H1 (cell line): ENCODE data around the gene INPP5A. TPM values are rescaled to one million over a fixed set of nuclear protein-coding genes. Genes with fewer than 3 reads are reported as not detected.

Experiments used
- BACH1 ChIP-seq: IDR thresholded peaks from 2 replicates; pipeline ENCODE4 v1.6.1; 2012; ENCODE audit warnings: low read length, improper control_type of control experiment
- CEBPB ChIP-seq: IDR thresholded peaks from 2 replicates; pipeline ENCODE4 v1.6.1; 2012; ENCODE audit warnings: low read depth, low read length
- CHD1 ChIP-seq: IDR thresholded peaks from 2 replicates; pipeline ENCODE4 v1.6.1; 2012; ENCODE audit warnings: low read depth, low read length, improper control_type of control experiment
- CTBP2 ChIP-seq: IDR thresholded peaks from 2 replicates; pipeline ENCODE4 v1.7.0; 2011; ENCODE audit warnings: borderline replicate concordance, mild to moderate bottlenecking, moderate library complexity, mixed read lengths, low read length; ENCODE audit not compliant: insufficient read depth, insufficient read length
- EP300 ChIP-seq, 2 experiments: IDR thresholded peaks; 1 replicate in 1 of 2; 2 replicates in 1 of 2; pipeline ENCODE4 v1.6.1; 2011 to 2012; ENCODE audit warnings: low read depth in 2 of 2, low read length in 2 of 2, mild to moderate bottlenecking in 2 of 2, borderline replicate concordance in 1 of 2, inconsistent platforms in 1 of 2, moderate library complexity in 1 of 2
- GTF2F1 ChIP-seq: IDR thresholded peaks from 2 replicates; pipeline ENCODE4 v1.6.1; 2012; ENCODE audit warnings: low read depth, low read length, improper control_type of control experiment, borderline replicate concordance
- HDAC2 ChIP-seq, 2 experiments: fragments of 300-600 bp in 1 of 2; sonication (generic) in 1 of 2; IDR thresholded peaks; 2 replicates each; pipeline ENCODE4 v1.6.1; 2011 to 2012; ENCODE audit warnings: low read depth in 2 of 2, low read length in 2 of 2, mild to moderate bottlenecking in 2 of 2, moderate library complexity in 2 of 2, borderline replicate concordance in 1 of 2, inconsistent platforms in 1 of 2
- KDM1A ChIP-seq: fragments of 200-600, 300-600 bp; sonication (generic); IDR thresholded peaks from 2 replicates; pipeline ENCODE4 v1.7.1; 2016; ENCODE audit warnings: mild to moderate bottlenecking, low read length, borderline replicate concordance
- RBBP5 ChIP-seq: IDR thresholded peaks from 2 replicates; pipeline ENCODE4 v1.7.1; 2012; ENCODE audit warnings: low read depth, mild to moderate bottlenecking, inconsistent platforms, low read length, moderate library complexity, borderline replicate concordance
- RXRA ChIP-seq: IDR thresholded peaks from 2 replicates; pipeline ENCODE4 v1.6.1; 2011; ENCODE audit warnings: low read depth, mild to moderate bottlenecking, low read length, moderate library complexity; ENCODE audit not compliant: insufficient read depth
- SIN3A ChIP-seq, 2 experiments: IDR thresholded peaks in 1 of 2; conservative IDR thresholded peaks in 1 of 2; 2 replicates each; pipeline ENCODE4 v1.6.1; 2011 to 2012; ENCODE audit warnings: low read length in 2 of 2, improper control_type of control experiment in 1 of 2, low read depth in 1 of 2, mild to moderate bottlenecking in 1 of 2
- SIRT6 ChIP-seq: IDR thresholded peaks from one replicate; pipeline ENCODE4 v1.7.1; 2012; ENCODE audit warnings: low read length, inconsistent platforms
- SP1 ChIP-seq: IDR thresholded peaks from 2 replicates; pipeline ENCODE4 v1.6.1; 2011; ENCODE audit warnings: low read depth, low read length
- SP4 ChIP-seq: IDR thresholded peaks from 2 replicates; pipeline ENCODE4 v1.6.1; 2012; ENCODE audit warnings: low read length, inconsistent platforms
- TAF1 ChIP-seq: IDR thresholded peaks from 2 replicates; pipeline ENCODE4 v1.6.1; 2011; ENCODE audit warnings: mild to moderate bottlenecking, low read depth, low read length
- TBP ChIP-seq: IDR thresholded peaks from 2 replicates; pipeline ENCODE4 v1.6.1; 2011; ENCODE audit warnings: low read depth, low read length, improper control_type of control experiment
- polyA plus RNA-seq, 7 experiments: library from polyadenylated mRNA; depleted of rRNA in 3 of 7; stranded (reverse) in 5 of 7; unstranded in 2 of 7; fragments of >200 nt in 5 of 7; fragments of 200-250 nt in 2 of 7; gene quantifications; 1 replicate in 5 of 7; 2 replicates in 1 of 7; 4 replicates in 1 of 7; pipeline versions ENCODE4 v1.2.1 to v1.2.3, GENCODE V29; 2011 to 2013; ENCODE audit warnings: missing spikeins in 2 of 7, mixed read lengths in 2 of 7
- total RNA-seq: library from RNA; stranded (reverse); fragmentation: NEBNext Ultra II Directional; extraction: Animal tissue kit (Norgen Biotek cat#: 25700); gene quantifications from 2 replicates; pipeline ENCODE4 v1.2.1, GENCODE V29; 2021
- TF ChIP-seq, protein P1 (sequence below): IDR thresholded peaks from 2 replicates; pipeline ENCODE4 v1.6.1; 2011; ENCODE audit warnings: low read depth, mild to moderate bottlenecking, low read length; ENCODE audit not compliant: insufficient read depth
- TF ChIP-seq, protein P2 (sequence below): IDR thresholded peaks from 2 replicates; pipeline ENCODE4 v1.6.1; 2012; ENCODE audit warnings: inconsistent platforms
- TF ChIP-seq, protein P3 (sequence below): IDR thresholded peaks from 2 replicates; pipeline ENCODE4 v1.6.1; 2012; ENCODE audit warnings: low read length, inconsistent platforms

INPP5A gene
- total and polyA plus RNA-seq, 2 of the 8 experiments (the other 6 are each of a cell fraction or from before 2014, with no cell fraction given), result 19.7 to 27.5 TPM

GRCh38 chr10:132516771-132517725, 20.5 kb upstream of the INPP5A start (continued):
- TF ChIP-seq TBP, result no peak
- peak; percentile 74 for TF ChIP-seq RBBP5
- no peak for TF ChIP-seq SIRT6
- peak in 1 of 2 experiments; percentile 39; a peak in 1 of 3 replicates for TF ChIP-seq EP300 (IDR thresholded peaks at IDR 0.05; ENCODE audit: borderline replicate concordance in 1 of 2, low read depth in 2 of 2, low read length in 2 of 2)
- TF ChIP-seq SP1, result 0 out of 2 replicates have a peak, but pooled peaks have one; percentile 32
- TF ChIP-seq, protein P1, sequence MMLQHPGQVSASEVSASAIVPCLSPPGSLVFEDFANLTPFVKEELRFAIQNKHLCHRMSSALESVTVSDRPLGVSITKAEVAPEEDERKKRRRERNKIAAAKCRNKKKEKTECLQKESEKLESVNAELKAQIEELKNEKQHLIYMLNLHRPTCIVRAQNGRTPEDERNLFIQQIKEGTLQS, result no peak
- no peak for TF ChIP-seq HDAC2 (IDR thresholded peaks at IDR 0.05; ENCODE audit: borderline replicate concordance in 1 of 2, low read depth in 2 of 2, low read length in 2 of 2)
- no peak for TF ChIP-seq SP4
- TF ChIP-seq BACH1, result no peak
- TF ChIP-seq, protein P2, sequence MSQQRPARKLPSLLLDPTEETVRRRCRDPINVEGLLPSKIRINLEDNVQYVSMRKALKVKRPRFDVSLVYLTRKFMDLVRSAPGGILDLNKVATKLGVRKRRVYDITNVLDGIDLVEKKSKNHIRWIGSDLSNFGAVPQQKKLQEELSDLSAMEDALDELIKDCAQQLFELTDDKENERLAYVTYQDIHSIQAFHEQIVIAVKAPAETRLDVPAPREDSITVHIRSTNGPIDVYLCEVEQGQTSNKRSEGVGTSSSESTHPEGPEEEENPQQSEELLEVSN, result 0 out of 2 replicates have a peak, but pooled peaks have one; percentile 9
- TF ChIP-seq, protein P3, sequence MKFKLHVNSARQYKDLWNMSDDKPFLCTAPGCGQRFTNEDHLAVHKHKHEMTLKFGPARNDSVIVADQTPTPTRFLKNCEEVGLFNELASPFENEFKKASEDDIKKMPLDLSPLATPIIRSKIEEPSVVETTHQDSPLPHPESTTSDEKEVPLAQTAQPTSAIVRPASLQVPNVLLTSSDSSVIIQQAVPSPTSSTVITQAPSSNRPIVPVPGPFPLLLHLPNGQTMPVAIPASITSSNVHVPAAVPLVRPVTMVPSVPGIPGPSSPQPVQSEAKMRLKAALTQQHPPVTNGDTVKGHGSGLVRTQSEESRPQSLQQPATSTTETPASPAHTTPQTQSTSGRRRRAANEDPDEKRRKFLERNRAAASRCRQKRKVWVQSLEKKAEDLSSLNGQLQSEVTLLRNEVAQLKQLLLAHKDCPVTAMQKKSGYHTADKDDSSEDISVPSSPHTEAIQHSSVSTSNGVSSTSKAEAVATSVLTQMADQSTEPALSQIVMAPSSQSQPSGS, result 0 out of 2 replicates have a peak, but pooled peaks have one; percentile 35
- TF ChIP-seq TAF1, result no peak
- peak; percentile 22; the same call in 1 of the 2 replicates for TF ChIP-seq CEBPB
- 0 out of 2 replicates have a peak, but pooled peaks have one; percentile 57 for TF ChIP-seq RXRA
- TF ChIP-seq KDM1A, result no peak
- TF ChIP-seq CTBP2, result no peak
- TF ChIP-seq GTF2F1, result no peak
- no peak for TF ChIP-seq CHD1
- no peak for TF ChIP-seq SIN3A (conservative IDR thresholded peaks at IDR 0.05 in 1 of 2, IDR thresholded peaks at IDR 0.05 in 1 of 2; ENCODE audit: low read depth in 1 of 2, low read length in 2 of 2)
